IMR-90 (cell line): ENCODE measurements around the gene KCNN3. TPM values are rescaled to one million over a fixed set of nuclear protein-coding genes. Genes with fewer than 3 reads are reported as not detected.

Experiments
- ATAC-seq: fragments of 200-7000 bp; cut with Tn5 transposase; 2 replicates; pipeline ENCODE4 v1.9.1; 2020; ENCODE audit warnings: low read depth, mild to moderate bottlenecking, moderate library complexity
- BruUV-seq: library from RNA; stranded (reverse); fragments of 400-500 nt; replicated peaks from 2 replicates; lab custom pipeline; 2021; lab: Mats Ljungman, UMichigan
- CTCF ChIA-PET: fragments of 300-600 bp; formaldehyde crosslinking; extraction: SDS; loops from one replicate; lab custom pipeline; 2021; ENCODE audit warnings: antibody characterized with exemption; lab: Yijun Ruan, JAX
- POLR2A ChIA-PET: fragments of 300-600 bp; sonication (Branson Sonifier 250); formaldehyde crosslinking; loops from one replicate; lab custom pipeline; 2022; ENCODE audit warnings: antibody characterized with exemption; ENCODE audit not compliant: unreplicated experiment; lab: Charles Lee
- DNase-seq: peaks from one replicate; pipeline ENCODE4 v3.0.0; 2013
- H2AFZ ChIP-seq: replicated peaks from 2 replicates; pipeline ENCODE3; 2013; ENCODE audit warnings: low read length, mild to moderate bottlenecking; ENCODE audit not compliant: poor library complexity
- H2AK5ac ChIP-seq: 2 replicates; pipeline ENCODE4 v1.6.1; 2013; ENCODE audit warnings: low read depth, low read length, inconsistent platforms
- H2AK9ac ChIP-seq: replicated peaks from 2 replicates; pipeline ENCODE3; 2013; ENCODE audit warnings: mild to moderate bottlenecking, low read depth, low read length, moderate library complexity; ENCODE audit not compliant: poor library complexity
- H2BK120ac ChIP-seq: 2 replicates; pipeline ENCODE4 v1.6.1; 2013; ENCODE audit warnings: low read depth, low read length, inconsistent platforms
- H2BK15ac ChIP-seq: 3 replicates; pipeline ENCODE4 v1.6.1; 2013; ENCODE audit warnings: low read depth, low read length, inconsistent platforms
- H2BK20ac ChIP-seq: 2 replicates; pipeline ENCODE4 v1.6.1; 2013; ENCODE audit warnings: low read depth, mild to moderate bottlenecking, inconsistent platforms, low read length, moderate library complexity
- H2BK5ac ChIP-seq: 2 replicates; pipeline ENCODE4 v1.6.1; 2013; ENCODE audit warnings: mild to moderate bottlenecking, low read depth, low read length, inconsistent platforms; ENCODE audit not compliant: poor library complexity, severe bottlenecking
- H3K14ac ChIP-seq: replicated peaks from 2 replicates; pipeline ENCODE4 v1.6.1; 2013; ENCODE audit warnings: low read depth, low read length, inconsistent platforms
- H3K18ac ChIP-seq: 2 replicates; pipeline ENCODE4 v1.6.1; 2013; ENCODE audit warnings: low read depth, low read length, control low read depth
- H3K23ac ChIP-seq: 2 replicates; pipeline ENCODE4 v1.6.1; 2013; ENCODE audit warnings: low read depth, low read length, inconsistent platforms
- H3K27ac ChIP-seq: 2 replicates; pipeline ENCODE4 v1.5.1; 2013; ENCODE audit warnings: mild to moderate bottlenecking, control low read depth, low read length; ENCODE audit not compliant: insufficient read depth
- H3K27me3 ChIP-seq: 2 replicates; pipeline ENCODE4 v1.6.1; 2013; ENCODE audit warnings: low read length; ENCODE audit not compliant: control insufficient read depth, insufficient read depth
- H3K36me3 ChIP-seq: 2 replicates; pipeline ENCODE4 v1.6.1; 2013; ENCODE audit warnings: low read length, mixed read lengths; ENCODE audit not compliant: control insufficient read depth, insufficient read depth
- H3K4ac ChIP-seq: 2 replicates; pipeline ENCODE4 v1.6.1; 2013; ENCODE audit warnings: low read depth, low read length, inconsistent platforms
- H3K4me1 ChIP-seq: 2 replicates; pipeline ENCODE4 v1.6.1; 2013; ENCODE audit warnings: low read length, mixed read lengths; ENCODE audit not compliant: control insufficient read depth, insufficient read depth
- H3K4me2 ChIP-seq: 2 replicates; pipeline ENCODE4 v1.6.1; 2013; ENCODE audit warnings: low read depth, mild to moderate bottlenecking, control low read depth, low read length, moderate library complexity
- H3K4me3 ChIP-seq: 2 replicates; pipeline ENCODE4 v1.5.1; 2013; ENCODE audit warnings: low read depth, mild to moderate bottlenecking, control low read depth, low read length, moderate library complexity; ENCODE audit not compliant: insufficient read depth
- H3K56ac ChIP-seq: 2 replicates; pipeline ENCODE4 v1.6.1; 2013; ENCODE audit warnings: low read length, inconsistent platforms; ENCODE audit not compliant: insufficient read depth; ENCODE audit errors: extremely low read depth
- H3K79me1 ChIP-seq, 2 experiments: 2 replicates each; pipeline ENCODE4 v1.6.1; 2013; ENCODE audit warnings: low read length in 2 of 2, inconsistent platforms in 1 of 2, low read depth in 1 of 2
- H3K9ac ChIP-seq: 2 replicates; pipeline ENCODE4 v1.6.1; 2013; ENCODE audit warnings: low read depth, low read length, control low read depth
- H3K9me1 ChIP-seq: 2 replicates; pipeline ENCODE4 v1.6.1; 2013; ENCODE audit warnings: low read length, inconsistent platforms; ENCODE audit not compliant: insufficient read depth
- H3K9me3 ChIP-seq: 2 replicates; pipeline ENCODE4 v1.6.1; 2013; ENCODE audit warnings: low read length; ENCODE audit not compliant: control insufficient read depth, insufficient read depth
- H4K20me1 ChIP-seq: 2 replicates; pipeline ENCODE4 v1.6.1; 2013; ENCODE audit warnings: low read length, inconsistent platforms; ENCODE audit not compliant: insufficient read depth
- H4K5ac ChIP-seq: 2 replicates; pipeline ENCODE4 v1.6.1; 2013; ENCODE audit warnings: mild to moderate bottlenecking, low read depth, low read length, control low read depth
- H4K8ac ChIP-seq, 2 experiments: 2 replicates each; pipeline ENCODE4 v1.6.1; 2013; ENCODE audit warnings: low read depth in 2 of 2, low read length in 2 of 2, control low read depth in 1 of 2, inconsistent platforms in 1 of 2
- H4K91ac ChIP-seq: 2 replicates; pipeline ENCODE4 v1.6.1; 2013; ENCODE audit warnings: low read depth, low read length, inconsistent platforms; ENCODE audit not compliant: insufficient read depth
- BHLHE40 ChIP-seq: fragments of 150-350 bp; IDR thresholded peaks from 2 replicates; pipeline ENCODE4 v1.6.1; 2016; ENCODE audit warnings: mild to moderate bottlenecking, low read depth, low read length
- CEBPB ChIP-seq: IDR thresholded peaks from 2 replicates; pipeline ENCODE4 v1.6.1; 2012; ENCODE audit warnings: low read depth, low read length, improper control_type of control experiment
- CHD1 ChIP-seq: IDR thresholded peaks from 2 replicates; pipeline ENCODE4 v1.6.1; 2012; ENCODE audit warnings: low read depth, low read length, improper control_type of control experiment
- CTCF ChIP-seq: conservative IDR thresholded peaks from 2 replicates; pipeline ENCODE4 v1.5.1; 2012; ENCODE audit warnings: mild to moderate bottlenecking, low read depth, low read length, improper control_type of control experiment
- ELK1 ChIP-seq: fragments of 150-350 bp; IDR thresholded peaks from 2 replicates; pipeline ENCODE4 v1.6.1; 2016; ENCODE audit warnings: low read depth, mild to moderate bottlenecking, low read length, moderate library complexity, borderline replicate concordance
- FOS ChIP-seq: fragments of 150-350 bp; IDR thresholded peaks from 2 replicates; pipeline ENCODE4 v1.6.1; 2016; ENCODE audit warnings: low read depth, low read length
- MAFK ChIP-seq: IDR thresholded peaks from 2 replicates; pipeline ENCODE4 v1.6.1; 2012; ENCODE audit warnings: low read depth, low read length, improper control_type of control experiment
- MAZ ChIP-seq: IDR thresholded peaks from 2 replicates; pipeline ENCODE4 v1.6.1; 2012; ENCODE audit warnings: low read depth, mild to moderate bottlenecking, low read length, improper control_type of control experiment, moderate library complexity, borderline replicate concordance
- MXI1 ChIP-seq: IDR thresholded peaks from 2 replicates; pipeline ENCODE4 v1.6.1; 2012; ENCODE audit warnings: low read depth, mild to moderate bottlenecking, low read length, moderate library complexity, borderline replicate concordance
- NFE2L2 ChIP-seq: fragments of 150-350 bp; IDR thresholded peaks from 2 replicates; pipeline ENCODE4 v1.6.1; 2016; ENCODE audit warnings: low read depth, mild to moderate bottlenecking, low read length
- POLR2A ChIP-seq: IDR thresholded peaks from 2 replicates; pipeline ENCODE4 v1.6.1; 2012; ENCODE audit warnings: mild to moderate bottlenecking, low read depth, low read length
- RAD21 ChIP-seq: IDR thresholded peaks from 2 replicates; pipeline ENCODE4 v1.6.1; 2012; ENCODE audit warnings: low read length, improper control_type of control experiment
- RCOR1 ChIP-seq: IDR thresholded peaks from 2 replicates; pipeline ENCODE4 v1.6.1; 2012; ENCODE audit warnings: mild to moderate bottlenecking, low read length, improper control_type of control experiment; ENCODE audit not compliant: insufficient replicate concordance
- RFX5 ChIP-seq: IDR thresholded peaks from 2 replicates; pipeline ENCODE4 v1.8.0; 2012; ENCODE audit warnings: low read depth, mild to moderate bottlenecking, low read length, moderate library complexity
- USF2 ChIP-seq: fragments of 150-350 bp; IDR thresholded peaks from 2 replicates; pipeline ENCODE4 v1.6.1; 2017; ENCODE audit warnings: mild to moderate bottlenecking, antibody characterized with exemption, low read length, low read depth
- WGBS, 2 experiments: methylation state at CpG; one replicate each; pipeline versions ENCODE4 v1.1.5 to v1.1.7; 2013; ENCODE audit warnings: missing lambda C conversion rate in 2 of 2; ENCODE audit not compliant: insufficient read length in 1 of 2; ENCODE audit errors: extremely low coverage in 2 of 2; 5-methylcytosine and 5-hydroxymethylcytosine counted together
- dilution Hi-C: fragments of 300-500 bp; cut with HindIII; formaldehyde crosslinking; loops from one replicate; pipeline ENCODE4 v1.14.3; 2018; ENCODE audit warnings: low sequenced_read_pairs; ENCODE audit not compliant: unreplicated experiment
- in situ Hi-C: fragments of 300-500 bp; cut with MboI; formaldehyde crosslinking; loops from 3 replicates; pipeline ENCODE4 v1.14.3; 2019; ENCODE audit warnings: low sequenced_read_pairs, inconsistent platforms, mixed read lengths
- intact Hi-C: fragments of 100-400 bp; cut with micrococcal nuclease; formaldehyde crosslinking; loops from 2 replicates; pipeline ENCODE4 v1.10.0; 2022
- polyA plus RNA-seq, 3 experiments: library from polyadenylated mRNA; depleted of rRNA; stranded (reverse); fragments of >200 nt; gene quantifications; 2 replicates each; pipeline ENCODE4 v1.2.3, GENCODE V29; 2012; ENCODE audit warnings: low replicate concordance in 1 of 3
- total RNA-seq: library from RNA; depleted of rRNA; stranded (reverse); fragments of >200 nt; gene quantifications from 2 replicates; pipeline ENCODE4 v1.2.3, GENCODE V29; 2012

Gene KCNN3
- total and polyA plus RNA-seq, 2 of the 4 experiments (the other 2 are of a cell fraction) = 0.02 TPM; not detected in 1

GRCh38 chr1:154860156-154860870 is 9.8 kb downstream of the KCNN3 start:
- no peak for ATAC-seq
- no peak overlapping the region for H3K14ac ChIP-seq
- intact Hi-C loops = loop anchor here (5.0 kb wide), 1 partner anchor 93 kb away; no protein-coding TSS in a partner anchor
- no peaks in the 10 kb centered on the region for H3K36me3 ChIP-seq
- no peak overlapping the region for H3K23ac ChIP-seq
- H2AFZ ChIP-seq = peak overlapping the region; percentile 71
- in situ Hi-C loops = no loop called here
- H2BK20ac ChIP-seq = no peak overlapping the region
- ChIA-PET POLR2A (no interaction called here), CTCF (no interaction called here)
- WGBS, 2 experiments = 60% methylated on average over 6 of the region's 12 CpGs; no CpG with 5 or more reads in 1 of the 2 experiments
- no peak overlapping the region for H3K4me3 ChIP-seq
- no peak overlapping the region for H3K9ac ChIP-seq
- peaks cover 3% of the 10 kb centered on the region; the same call in 1 of the 2 replicates for H4K20me1 ChIP-seq
- BruUV-seq = no TSS peak
- H2BK120ac ChIP-seq = peak overlapping the region; percentile 23; the same call in 1 of the 2 replicates
- dilution Hi-C loops = no loop called here
- H3K9me1 ChIP-seq = peaks cover 11% of the 10 kb centered on the region; the same call in 1 of the 2 replicates
- H4K8ac ChIP-seq = no peak overlapping the region
- peaks cover 15% of the 10 kb centered on the region for H3K4me1 ChIP-seq
- H2BK15ac ChIP-seq = no peak overlapping the region
- H3K4ac ChIP-seq = no peak overlapping the region
- DNase-seq = no peak
- H2BK5ac ChIP-seq = no peak overlapping the region
- H4K91ac ChIP-seq = no peak overlapping the region; the same call in 1 of the 2 replicates
- H3K9me3 ChIP-seq = no peaks in the 10 kb centered on the region
- H3K18ac ChIP-seq = no peak overlapping the region
- H3K27me3 ChIP-seq = peaks cover 26% of the 10 kb centered on the region
- no peaks in the 10 kb centered on the region for H3K79me1 ChIP-seq
- H4K5ac ChIP-seq = no peak overlapping the region
- H3K4me2 ChIP-seq = no peak overlapping the region
- H3K56ac ChIP-seq = no peak overlapping the region
- 0 out of 2 replicates have a peak overlapping the region, but pooled peaks have one; percentile 7 for H2AK5ac ChIP-seq
- H2AK9ac ChIP-seq = no peak overlapping the region
- H3K27ac ChIP-seq = no peak overlapping the region
- TF ChIP-seq POLR2A (no peak), CHD1 (no peak), RCOR1 (no peak), RFX5 (no peak), CTCF (no peak), CEBPB (no peak), USF2 (no peak), MAZ (no peak), RAD21 (no peak), ELK1 (no peak), MAFK (no peak), BHLHE40 (no peak), NFE2L2 (no peak), MXI1 (no peak), FOS (no peak)
